Uterus (tissue), 2 donors: ENCODE data around the gene SPAG5.

Source experiments
- POLR2A ChIP-seq, 2 donors: fragments of 450-650 bp; IDR thresholded peaks; one replicate each; pipeline ENCODE4 v1.6.1; 2016; ENCODE audit warnings: antibody characterized with exemption in 2 of 2, mild to moderate bottlenecking in 1 of 2, moderate library complexity in 1 of 2
- TF ChIP-seq, protein P1 (sequence below), 4 experiments: fragments of 200-600 bp in 2 of 4; fragments of 450-650 bp in 2 of 4; sonication (generic) in 2 of 4; IDR thresholded peaks; one replicate each; pipeline ENCODE4 v1.5.1; 2016 to 2019; ENCODE audit warnings: antibody characterized with exemption in 4 of 4, mild to moderate bottlenecking in 2 of 4, moderate library complexity in 1 of 4

- TF ChIP-seq, protein P1, sequence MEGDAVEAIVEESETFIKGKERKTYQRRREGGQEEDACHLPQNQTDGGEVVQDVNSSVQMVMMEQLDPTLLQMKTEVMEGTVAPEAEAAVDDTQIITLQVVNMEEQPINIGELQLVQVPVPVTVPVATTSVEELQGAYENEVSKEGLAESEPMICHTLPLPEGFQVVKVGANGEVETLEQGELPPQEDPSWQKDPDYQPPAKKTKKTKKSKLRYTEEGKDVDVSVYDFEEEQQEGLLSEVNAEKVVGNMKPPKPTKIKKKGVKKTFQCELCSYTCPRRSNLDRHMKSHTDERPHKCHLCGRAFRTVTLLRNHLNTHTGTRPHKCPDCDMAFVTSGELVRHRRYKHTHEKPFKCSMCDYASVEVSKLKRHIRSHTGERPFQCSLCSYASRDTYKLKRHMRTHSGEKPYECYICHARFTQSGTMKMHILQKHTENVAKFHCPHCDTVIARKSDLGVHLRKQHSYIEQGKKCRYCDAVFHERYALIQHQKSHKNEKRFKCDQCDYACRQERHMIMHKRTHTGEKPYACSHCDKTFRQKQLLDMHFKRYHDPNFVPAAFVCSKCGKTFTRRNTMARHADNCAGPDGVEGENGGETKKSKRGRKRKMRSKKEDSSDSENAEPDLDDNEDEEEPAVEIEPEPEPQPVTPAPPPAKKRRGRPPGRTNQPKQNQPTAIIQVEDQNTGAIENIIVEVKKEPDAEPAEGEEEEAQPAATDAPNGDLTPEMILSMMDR (IDR thresholded peaks at IDR 0.05) = no peak
- TF ChIP-seq POLR2A (IDR thresholded peaks at IDR 0.05) = no peak
These were observed 24.8 kb downstream of the SPAG5 start for GRCh38 chr17:28573966-28574480.
